ENCODE measurements around the gene TMEM51.

The TMEM51 gene

GRCh38 chr1:15153184-15153841, at the start of gene TMEM51:
Gene TMEM51, plus strand, starts transcription at chr1:15153747. Its CDS starts 61,341 bp downstream, at chr1:15215088.
- peak; percentile 64 for DNase-seq (ENCODE audit: insufficient read length, low spot score)
- peak; percentile 36 for FAIRE-seq

GRCh38 chr1:15103906-15104305, 49.6 kb upstream of the TMEM51 start:
- FAIRE-seq, result no peak
- DNase-seq (ENCODE audit: insufficient read length, low spot score), result no peak

- DNase-seq (ENCODE audit: insufficient read length, low spot score) (no peak), FAIRE-seq (no peak)
Measured at GRCh38 chr1:15104768-15105167, 48.8 kb upstream of the TMEM51 start.

GRCh38 chr1:15106608-15107007, 46.9 kb upstream of the TMEM51 start:
- FAIRE-seq (no peak), DNase-seq (ENCODE audit: insufficient read length, low spot score) (no peak)

GRCh38 chr1:15107058-15107687, 46.4 kb upstream of the TMEM51 start:
- DNase-seq (ENCODE audit: insufficient read length, low spot score), result no peak
- FAIRE-seq, result no peak

- DNase-seq (ENCODE audit: insufficient read length, low spot score) (no peak), FAIRE-seq (no peak)
Measured at GRCh38 chr1:15107911-15108310, 45.6 kb upstream of the TMEM51 start.

- FAIRE-seq, result peak; percentile 92
- DNase-seq (ENCODE audit: insufficient read length, low spot score), result no peak
Measured at GRCh38 chr1:15110128-15110866, 43.2 kb upstream of the TMEM51 start.

- FAIRE-seq, result no peak
Measured at GRCh38 chr1:15110867-15111230, 42.7 kb upstream of the TMEM51 start.

GRCh38 chr1:15113146-15113545, 40.4 kb upstream of the TMEM51 start:
- DNase-seq (ENCODE audit: insufficient read length, low spot score) (no peak), FAIRE-seq (no peak)

More at GRCh38 chr1:15110867-15111230, 42.7 kb upstream of the TMEM51 start:
- DNase-seq (ENCODE audit: insufficient read length, low spot score), result no peak

GRCh38 chr1:15114884-15115283, 38.7 kb upstream of the TMEM51 start:
- no peak for DNase-seq (ENCODE audit: insufficient read length, low spot score)
- FAIRE-seq, result no peak

GRCh38 chr1:15115542-15116330, 37.8 kb upstream of the TMEM51 start:
- FAIRE-seq (no peak), DNase-seq (ENCODE audit: insufficient read length, low spot score) (no peak)

- DNase-seq (ENCODE audit: insufficient read length, low spot score) (no peak), FAIRE-seq (no peak)
Measured at GRCh38 chr1:15116966-15117365, 36.6 kb upstream of the TMEM51 start.

- no peak for DNase-seq (ENCODE audit: insufficient read length, low spot score)
- FAIRE-seq, result no peak
Measured at GRCh38 chr1:15117671-15118325, 35.7 kb upstream of the TMEM51 start.

- FAIRE-seq (no peak), DNase-seq (ENCODE audit: insufficient read length, low spot score) (no peak)
Measured at GRCh38 chr1:15118579-15118978, 35.0 kb upstream of the TMEM51 start.

GRCh38 chr1:15120251-15120945, 33.1 kb upstream of the TMEM51 start:
- FAIRE-seq, result no peak

GRCh38 chr1:15122331-15122730, 31.2 kb upstream of the TMEM51 start:
- no peak for FAIRE-seq
- no peak for DNase-seq (ENCODE audit: insufficient read length, low spot score)

More at GRCh38 chr1:15120251-15120945, 33.1 kb upstream of the TMEM51 start:
- DNase-seq (ENCODE audit: insufficient read length, low spot score), result no peak

- no peak for FAIRE-seq
- no peak for DNase-seq (ENCODE audit: insufficient read length, low spot score)
Measured at GRCh38 chr1:15123270-15123669, 30.3 kb upstream of the TMEM51 start.

GRCh38 chr1:15123925-15124324, 29.6 kb upstream of the TMEM51 start:
- no peak for FAIRE-seq
- no peak for DNase-seq (ENCODE audit: insufficient read length, low spot score)

GRCh38 chr1:15124362-15125100, 29.0 kb upstream of the TMEM51 start:
- DNase-seq (ENCODE audit: insufficient read length, low spot score), result no peak
- FAIRE-seq, result no peak
